ENCODE data around the gene DYNLL2. TPM values are rescaled to one million over a fixed set of nuclear protein-coding genes. Genes with fewer than 3 reads are reported as not detected.

DYNLL2 gene
- total RNA-seq, 1 donor, result 9.8 TPM

- Histone ChIP-seq H3K27ac (ENCODE audit: low read depth, low read length) (no peak overlapping the region), H2AFZ (ENCODE audit: low read length) (no peak overlapping the region), H4K20me1 (ENCODE audit: insufficient read depth, low read length) (no peaks in the 10 kb centered on the region), H3K4me1 (ENCODE audit: insufficient read depth, low read length) (no peaks in the 10 kb centered on the region), H3K4me2 (ENCODE audit: insufficient read depth, low read length) (no peak overlapping the region), H3K79me2 (ENCODE audit: insufficient read depth, low read length) (no peaks in the 10 kb centered on the region), H3K36me3 (ENCODE audit: insufficient read depth, low read length) (no peaks in the 10 kb centered on the region), H3K27me3 (ENCODE audit: insufficient read depth, low read length) (peaks cover 6% of the 10 kb centered on the region), H3K4me3 (ENCODE audit: insufficient read depth, low read length) (no peak overlapping the region), H3K9me3 (ENCODE audit: low read depth, low read length) (no peaks in the 10 kb centered on the region)
- TF ChIP-seq CTCF (IDR thresholded peaks at IDR 0.05; ENCODE audit: extremely low read depth, low read depth, low read length), result no peak
- no peak for DNase-seq (ENCODE audit: insufficient read length, low spot score, missing footprints)
These were observed 30.1 kb upstream of the DYNLL2 start for GRCh38 chr17:58052945-58053715.

- Histone ChIP-seq H3K27me3 (ENCODE audit: insufficient read depth, low read length) (peaks cover 8% of the 10 kb centered on the region), H3K4me2 (ENCODE audit: insufficient read depth, low read length) (no peak overlapping the region), H3K4me1 (ENCODE audit: insufficient read depth, low read length) (no peaks in the 10 kb centered on the region), H3K27ac (ENCODE audit: low read depth, low read length) (no peak overlapping the region), H4K20me1 (ENCODE audit: insufficient read depth, low read length) (no peaks in the 10 kb centered on the region), H3K36me3 (ENCODE audit: insufficient read depth, low read length) (no peaks in the 10 kb centered on the region), H3K79me2 (ENCODE audit: insufficient read depth, low read length) (no peaks in the 10 kb centered on the region), H2AFZ (ENCODE audit: low read length) (no peak overlapping the region), H3K4me3 (ENCODE audit: insufficient read depth, low read length) (no peak overlapping the region), H3K9me3 (ENCODE audit: low read depth, low read length) (no peaks in the 10 kb centered on the region)
- no peak for DNase-seq (ENCODE audit: insufficient read length, low spot score, missing footprints)
- no peak for TF ChIP-seq CTCF (IDR thresholded peaks at IDR 0.05; ENCODE audit: extremely low read depth, low read depth, low read length)
These were observed 28.6 kb upstream of the DYNLL2 start for GRCh38 chr17:58054641-58055040.

- no peak overlapping the region for H3K27ac ChIP-seq (ENCODE audit: low read depth, low read length)
- H3K27me3 ChIP-seq (ENCODE audit: insufficient read depth, low read length), result peaks cover 9% of the 10 kb centered on the region
- H3K4me3 ChIP-seq (ENCODE audit: insufficient read depth, low read length), result no peak overlapping the region
- H2AFZ ChIP-seq (ENCODE audit: low read length), result no peak overlapping the region
- H3K79me2 ChIP-seq (ENCODE audit: insufficient read depth, low read length), result no peaks in the 10 kb centered on the region
- no peak for DNase-seq (ENCODE audit: insufficient read length, low spot score, missing footprints)
- H4K20me1 ChIP-seq (ENCODE audit: insufficient read depth, low read length), result no peaks in the 10 kb centered on the region
- H3K4me1 ChIP-seq (ENCODE audit: insufficient read depth, low read length), result no peaks in the 10 kb centered on the region
- H3K36me3 ChIP-seq (ENCODE audit: insufficient read depth, low read length), result no peaks in the 10 kb centered on the region
- no peak overlapping the region for H3K4me2 ChIP-seq (ENCODE audit: insufficient read depth, low read length)
- no peak for TF ChIP-seq CTCF (IDR thresholded peaks at IDR 0.05; ENCODE audit: extremely low read depth, low read depth, low read length)
- H3K9me3 ChIP-seq (ENCODE audit: low read depth, low read length), result no peaks in the 10 kb centered on the region
These were observed 26.7 kb upstream of the DYNLL2 start for GRCh38 chr17:58056476-58056875.

- DNase-seq (ENCODE audit: insufficient read length, low spot score, missing footprints), result no peak
- no peak for TF ChIP-seq CTCF (IDR thresholded peaks at IDR 0.05; ENCODE audit: extremely low read depth, low read depth, low read length)
- Histone ChIP-seq H3K9me3 (ENCODE audit: low read depth, low read length) (no peaks in the 10 kb centered on the region), H3K4me1 (ENCODE audit: insufficient read depth, low read length) (no peaks in the 10 kb centered on the region), H3K27me3 (ENCODE audit: insufficient read depth, low read length) (peaks cover 9% of the 10 kb centered on the region), H3K4me2 (ENCODE audit: insufficient read depth, low read length) (no peak overlapping the region), H3K27ac (ENCODE audit: low read depth, low read length) (no peak overlapping the region), H3K4me3 (ENCODE audit: insufficient read depth, low read length) (no peak overlapping the region), H4K20me1 (ENCODE audit: insufficient read depth, low read length) (no peaks in the 10 kb centered on the region), H2AFZ (ENCODE audit: low read length) (no peak overlapping the region), H3K36me3 (ENCODE audit: insufficient read depth, low read length) (no peaks in the 10 kb centered on the region), H3K79me2 (ENCODE audit: insufficient read depth, low read length) (no peaks in the 10 kb centered on the region)
These were observed 24.1 kb upstream of the DYNLL2 start for GRCh38 chr17:58059141-58059540.
